ENCODE measurements around the gene SYTL3. TPM values are rescaled to one million over a fixed set of nuclear protein-coding genes. Genes with fewer than 3 reads are reported as not detected.
"Not testable (repeated sequence)": the region's sequence is repeated elsewhere in the genome, so short reads cannot be mapped to it uniquely, and the experiment has no call there.

Gene SYTL3
- polyA plus RNA-seq, 1 donor (not counting 4 experiments of a cell fraction or from before 2014, with no cell fraction given) = 1.4 TPM

- H3K27ac ChIP-seq (ENCODE audit: control insufficient read depth, insufficient read depth, low read length) = no peak overlapping the region
- H3K9me1 ChIP-seq (ENCODE audit: control insufficient read depth, extremely low read depth, insufficient read depth, low read length) = no peaks in the 10 kb centered on the region
- no peak for DNase-seq (ENCODE audit: low read depth, low spot score)
- no peaks in the 10 kb centered on the region for H4K20me1 ChIP-seq (ENCODE audit: control insufficient read depth, extremely low read depth, insufficient read depth, low read length)
- no peaks in the 10 kb centered on the region for H3K9me3 ChIP-seq (ENCODE audit: control insufficient read depth, low read depth, low read length)
- FAIRE-seq = no peak
- no peaks in the 10 kb centered on the region for H3K27me3 ChIP-seq (ENCODE audit: control insufficient read depth, extremely low read depth, insufficient read depth, low read length)
- TF ChIP-seq EZH2 (IDR thresholded peaks at IDR 0.05; ENCODE audit: low read length) (no peak), CTCF (optimal IDR thresholded peaks at IDR 0.05 in 1 of 3, IDR thresholded peaks at IDR 0.05 in 1 of 3, conservative IDR thresholded peaks at IDR 0.05 in 1 of 3; ENCODE audit: extremely low read depth in 1 of 3, insufficient read depth in 2 of 3, low read length in 3 of 3) (no peak)
- dilution Hi-C loops (cut with MboI; ENCODE audit: extremely low pct_ligation_motif_present, low sequenced_read_pairs) = no loop called here
- H3K4me1 ChIP-seq (ENCODE audit: control insufficient read depth, extremely low read depth, insufficient read depth, low read length) = peaks cover 14% of the 10 kb centered on the region
- no peak overlapping the region for H3K4me3 ChIP-seq (ENCODE audit: control insufficient read depth in 2 of 3, extremely low read depth in 1 of 3, insufficient read depth in 2 of 3, low read depth in 1 of 3, low read length in 3 of 3)
- no peak overlapping the region for H3K4me2 ChIP-seq (ENCODE audit: control insufficient read depth, extremely low read depth, insufficient read depth, low read depth, low read length)
- H3K79me2 ChIP-seq (ENCODE audit: control insufficient read depth, insufficient read depth, low read length) = no peaks in the 10 kb centered on the region
- no peak overlapping the region for H2AFZ ChIP-seq (ENCODE audit: control insufficient read depth, low read length)
- no peaks in the 10 kb centered on the region for H3K36me3 ChIP-seq (ENCODE audit: control insufficient read depth in 2 of 2, extremely low read depth in 1 of 2, insufficient read depth in 2 of 2, low read length in 2 of 2)
- no peak overlapping the region for H3K9ac ChIP-seq (ENCODE audit: control insufficient read depth, extremely low read depth, insufficient read depth, low read length)
Observed at GRCh38 chr6:158672726-158673125, 22.9 kb downstream of the SYTL3 start.

- peaks cover 3% of the 10 kb centered on the region for H3K4me1 ChIP-seq (ENCODE audit: control insufficient read depth, extremely low read depth, insufficient read depth, low read length)
- no peaks in the 10 kb centered on the region for H3K36me3 ChIP-seq (ENCODE audit: control insufficient read depth in 2 of 2, extremely low read depth in 1 of 2, insufficient read depth in 2 of 2, low read length in 2 of 2)
- DNase-seq (ENCODE audit: low read depth, low spot score) (no peak), FAIRE-seq (no peak)
- H3K4me2 ChIP-seq (ENCODE audit: control insufficient read depth, extremely low read depth, insufficient read depth, low read depth, low read length) = no peak overlapping the region
- no peaks in the 10 kb centered on the region for H4K20me1 ChIP-seq (ENCODE audit: control insufficient read depth, extremely low read depth, insufficient read depth, low read length)
- dilution Hi-C loops (cut with MboI; ENCODE audit: extremely low pct_ligation_motif_present, low sequenced_read_pairs) = no loop called here
- no peak overlapping the region for H3K27ac ChIP-seq (ENCODE audit: control insufficient read depth, insufficient read depth, low read length)
- no peak overlapping the region for H3K4me3 ChIP-seq (ENCODE audit: control insufficient read depth in 2 of 3, extremely low read depth in 1 of 3, insufficient read depth in 2 of 3, low read depth in 1 of 3, low read length in 3 of 3)
- H3K9ac ChIP-seq (ENCODE audit: control insufficient read depth, extremely low read depth, insufficient read depth, low read length) = no peak overlapping the region
- no peak overlapping the region for H2AFZ ChIP-seq (ENCODE audit: control insufficient read depth, low read length)
- H3K9me3 ChIP-seq (ENCODE audit: control insufficient read depth, low read depth, low read length) = no peaks in the 10 kb centered on the region
- no peaks in the 10 kb centered on the region for H3K79me2 ChIP-seq (ENCODE audit: control insufficient read depth, insufficient read depth, low read length)
- no peak for TF ChIP-seq EZH2 (IDR thresholded peaks at IDR 0.05; ENCODE audit: low read length)
- no peaks in the 10 kb centered on the region for H3K27me3 ChIP-seq (ENCODE audit: control insufficient read depth, extremely low read depth, insufficient read depth, low read length)
- H3K9me1 ChIP-seq (ENCODE audit: control insufficient read depth, extremely low read depth, insufficient read depth, low read length) = no peaks in the 10 kb centered on the region
Observed at GRCh38 chr6:158674342-158675131, 24.7 kb downstream of the SYTL3 start.

GRCh38 chr6:158677094-158677493 lies 27.2 kb downstream of the SYTL3 start:
- H3K79me2 ChIP-seq (ENCODE audit: control insufficient read depth, insufficient read depth, low read length); H2AFZ ChIP-seq (ENCODE audit: control insufficient read depth, low read length); H3K36me3 ChIP-seq (ENCODE audit: control insufficient read depth in 2 of 2, extremely low read depth in 1 of 2, insufficient read depth in 2 of 2, low read length in 2 of 2); H3K27ac ChIP-seq (ENCODE audit: control insufficient read depth, insufficient read depth, low read length); H3K4me2 ChIP-seq (ENCODE audit: control insufficient read depth, extremely low read depth, insufficient read depth, low read depth, low read length); H3K9ac ChIP-seq (ENCODE audit: control insufficient read depth, extremely low read depth, insufficient read depth, low read length); FAIRE-seq; dilution Hi-C loops (cut with MboI; ENCODE audit: extremely low pct_ligation_motif_present, low sequenced_read_pairs); H3K9me3 ChIP-seq (ENCODE audit: control insufficient read depth, low read depth, low read length); H3K27me3 ChIP-seq (ENCODE audit: control insufficient read depth, extremely low read depth, insufficient read depth, low read length); H3K4me1 ChIP-seq (ENCODE audit: control insufficient read depth, extremely low read depth, insufficient read depth, low read length); H3K4me3 ChIP-seq (ENCODE audit: control insufficient read depth in 2 of 3, extremely low read depth in 1 of 3, insufficient read depth in 2 of 3, low read depth in 1 of 3, low read length in 3 of 3); H3K9me1 ChIP-seq (ENCODE audit: control insufficient read depth, extremely low read depth, insufficient read depth, low read length); DNase-seq (ENCODE audit: low read depth, low spot score); H4K20me1 ChIP-seq (ENCODE audit: control insufficient read depth, extremely low read depth, insufficient read depth, low read length): not testable (repeated sequence)

Data from keratinocyte (primary cell).